ENCODE data around the gene UCP2. TPM values are rescaled to one million over a fixed set of nuclear protein-coding genes. Genes with fewer than 3 reads are reported as not detected.
A peak's percentile ranks its signal among the peaks of the same experiment; 100 is the strongest.

The UCP2 gene
- total and polyA plus RNA-seq, 9 of the 15 experiments (the other 6 are each of a cell fraction or from before 2014, with no cell fraction given) = 19.2 to 216 (median 87.9) TPM

- H4K20me1 ChIP-seq (replicated peaks; ENCODE audit: control insufficient read depth, insufficient read depth, low read length) = 0 out of 2 replicates have a peak, but pooled peaks cover 3% of the 10 kb centered on the region
- WGBS (ENCODE audit: insufficient coverage, low coverage, missing lambda C conversion rate) = 60% methylated on average over 10 of the region's 15 CpGs
- H3K9me3 ChIP-seq (replicated peaks; ENCODE audit: control insufficient read depth, insufficient read depth, low read depth, low read length) = no peaks in the 10 kb centered on the region
- no peaks in the 10 kb centered on the region; the same call in 2 of the 3 replicates for H3K36me3 ChIP-seq (ENCODE audit: control insufficient read depth, insufficient read depth, low read length)
- no peak overlapping the region for H3K27ac ChIP-seq (ENCODE audit: extremely low read depth, low read depth, low read length)
- no peaks in the 10 kb centered on the region; a peak in 1 of 5 replicates for H3K27me3 ChIP-seq (ENCODE audit: control insufficient read depth in 2 of 2, insufficient read depth in 2 of 2, low read length in 2 of 2)
- ChIA-PET CTCF (ENCODE audit: low intra/inter-chr PET ratio) (no interaction called here), POLR2A (interaction anchor here (3.1 kb wide), 1 partner anchor 12 kb away, joined by 27 read pairs; the partner anchor contains the start of gene UCP2)
- H3K4me1 ChIP-seq (replicated peaks in 1 of 2; ENCODE audit: control insufficient read depth in 2 of 2, insufficient read depth in 2 of 2, low read length in 2 of 2) = peaks cover 16% of the 10 kb centered on the region in 2 experiments; a peak in 3 of 5 replicates
- in situ Hi-C loops (cut with MboI) = loop anchor here (10.0 kb wide), 1 partner anchor 486 kb away; no protein-coding TSS in a partner anchor
- no peak overlapping the region for H2AFZ ChIP-seq (ENCODE audit: low read depth, low read length)
- 0 out of 4 replicates have a peak overlapping the region, but pooled peaks of 1 of the 2 experiments have one; percentile 4 for H3K9ac ChIP-seq (ENCODE audit: insufficient read depth in 1 of 2, low read depth in 2 of 2, low read length in 2 of 2)
- DNase-seq (ENCODE audit: extremely low read depth in 1 of 4, low spot score in 3 of 4) (no peak), FAIRE-seq (no peak), ATAC-seq (no peak)
- H3K79me2 ChIP-seq (ENCODE audit: control insufficient read depth, insufficient read depth, low read length) = no peaks in the 10 kb centered on the region
- no peak overlapping the region for H3K4me2 ChIP-seq (ENCODE audit: insufficient read depth, low read length)
- no peak overlapping the region for H3K4me3 ChIP-seq
- TF ChIP-seq ZBTB33 (CRISPR knock-in tag; IDR thresholded peaks at IDR 0.05) (peak; percentile 54; the same call in 1 of the 2 replicates), MAX (CRISPR knock-in tag; IDR thresholded peaks at IDR 0.05) (no peak), PTRF (tag; IDR thresholded peaks at IDR 0.05) (no peak), DLX4 (CRISPR knock-in tag; IDR thresholded peaks at IDR 0.05) (no peak), MCM7 (IDR thresholded peaks at IDR 0.05) (no peak), POLR2G (IDR thresholded peaks at IDR 0.05; ENCODE audit: low read depth, low read length) (peak; percentile 38; the same call in 1 of the 2 replicates), CTCF (IDR thresholded peaks at IDR 0.05 in 2 of 3, conservative IDR thresholded peaks at IDR 0.05 in 1 of 3; ENCODE audit: insufficient read depth in 2 of 3, low read depth in 1 of 3, low read length in 3 of 3) (peak in 1 of 3 experiments; percentile 12; a peak in 1 of 6 replicates)
- no peaks in the 10 kb centered on the region for H3K9me1 ChIP-seq (ENCODE audit: control insufficient read depth, insufficient read depth, low read length)
- BruUV-seq (replicated peaks) = no TSS peak
- intact Hi-C loops (cut with micrococcal nuclease) = no loop called here
These were observed 14.2 kb downstream of the UCP2 start for GRCh38 chr11:73968356-73968966.

Data from K562 (cell line).